WERI-Rb-1 (cell line): ENCODE results near the gene PPP3R1.
A peak's percentile ranks its signal among the peaks of the same experiment; 100 is the strongest.

ENCODE experiments used
- DNase-seq: peaks from one replicate; pipeline ENCODE4 v3.0.0-alpha.2; 2020
- H3K27ac ChIP-seq: fragments of 250-450 bp; sonication (Bioruptor Pico); 2 replicates; pipeline ENCODE4 v1.5.1; 2020; ENCODE audit warnings: mild to moderate bottlenecking, moderate library complexity
- H3K27me3 ChIP-seq: fragments of 250-450 bp; sonication (Bioruptor Pico); 2 replicates; pipeline ENCODE4 v1.5.1; 2021; ENCODE audit warnings: mild to moderate bottlenecking, low read depth, moderate library complexity; ENCODE audit not compliant: insufficient read depth, severe bottlenecking
- H3K36me3 ChIP-seq: fragments of 250-450 bp; sonication (Bioruptor Pico); 2 replicates; pipeline ENCODE4 v1.5.1; 2020; ENCODE audit warnings: mild to moderate bottlenecking, moderate library complexity
- H3K4me3 ChIP-seq: 2 replicates; pipeline ENCODE4 v1.5.1; 2011; ENCODE audit warnings: low read depth, mild to moderate bottlenecking, control low read depth, low read length
- H3K9me3 ChIP-seq: fragments of 250-450 bp; sonication (Bioruptor Pico); 2 replicates; pipeline ENCODE4 v1.5.1; 2021; ENCODE audit warnings: mild to moderate bottlenecking, moderate library complexity; ENCODE audit not compliant: severe bottlenecking
- CTCF ChIP-seq: IDR thresholded peaks from 2 replicates; pipeline ENCODE4 v1.5.1; 2011; ENCODE audit warnings: low read depth, mild to moderate bottlenecking, control low read depth, inconsistent platforms, low read length

The PPP3R1 gene

GRCh38 chr2:68193144-68193543, 59.2 kb downstream of the PPP3R1 start:
- Histone ChIP-seq H3K36me3 (no peaks in the 10 kb centered on the region), H3K9me3 (no peaks in the 10 kb centered on the region), H3K27me3 (no peaks in the 10 kb centered on the region), H3K27ac (no peak overlapping the region), H3K4me3 (no peak overlapping the region)
- TF ChIP-seq CTCF, result no peak
- DNase-seq, result no peak

DNA sequence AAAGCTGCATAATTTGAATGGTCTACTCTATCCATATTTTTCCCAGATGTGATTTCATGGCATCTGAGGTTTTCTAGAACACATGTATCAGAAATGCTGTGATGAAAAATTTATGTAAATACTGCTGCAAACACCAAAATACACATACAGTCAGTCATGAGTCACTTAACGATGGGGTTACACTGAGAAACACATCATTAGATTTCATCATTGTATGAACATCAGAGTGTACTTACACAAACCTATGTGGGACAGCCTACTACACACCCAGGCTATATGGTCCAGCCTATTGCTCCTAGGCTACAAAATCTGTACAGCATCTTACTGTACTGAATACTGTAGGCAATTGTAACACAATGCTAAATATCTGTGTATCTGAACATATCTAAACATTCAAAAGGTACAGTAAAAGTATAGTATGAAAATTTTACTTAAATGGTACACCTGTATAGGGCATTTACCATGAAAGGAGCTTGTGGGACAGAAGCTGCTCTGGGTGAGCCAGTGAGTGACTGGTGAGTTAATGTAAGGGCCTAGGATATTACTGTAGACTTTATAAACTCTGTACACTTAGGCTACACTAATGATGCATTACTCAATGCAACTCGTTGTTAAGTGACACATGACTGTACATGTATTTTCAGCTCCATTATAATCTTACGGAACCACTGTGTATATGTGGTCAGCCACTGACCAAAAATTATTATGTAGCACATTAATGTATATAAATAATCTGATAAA, 61.2 kb downstream of the PPP3R1 start:
- H3K4me3 ChIP-seq, result no peak overlapping the region
- no peak overlapping the region for H3K27ac ChIP-seq
- H3K27me3 ChIP-seq, result no peaks in the 10 kb centered on the region
- no peaks in the 10 kb centered on the region for H3K9me3 ChIP-seq
- no peak for DNase-seq
- H3K36me3 ChIP-seq, result peaks cover 2% of the 10 kb centered on the region; the same call in 1 of the 2 replicates
- no peak for TF ChIP-seq CTCF

GRCh38 chr2:68189991-68190784, 62.1 kb downstream of the PPP3R1 start:
- peaks cover 9% of the 10 kb centered on the region for H3K36me3 ChIP-seq
- no peaks in the 10 kb centered on the region for H3K27me3 ChIP-seq
- no peaks in the 10 kb centered on the region for H3K9me3 ChIP-seq
- no peak for TF ChIP-seq CTCF
- peak; percentile 84 for DNase-seq
- H3K27ac ChIP-seq, result no peak overlapping the region
- H3K4me3 ChIP-seq, result no peak overlapping the region

DNA sequence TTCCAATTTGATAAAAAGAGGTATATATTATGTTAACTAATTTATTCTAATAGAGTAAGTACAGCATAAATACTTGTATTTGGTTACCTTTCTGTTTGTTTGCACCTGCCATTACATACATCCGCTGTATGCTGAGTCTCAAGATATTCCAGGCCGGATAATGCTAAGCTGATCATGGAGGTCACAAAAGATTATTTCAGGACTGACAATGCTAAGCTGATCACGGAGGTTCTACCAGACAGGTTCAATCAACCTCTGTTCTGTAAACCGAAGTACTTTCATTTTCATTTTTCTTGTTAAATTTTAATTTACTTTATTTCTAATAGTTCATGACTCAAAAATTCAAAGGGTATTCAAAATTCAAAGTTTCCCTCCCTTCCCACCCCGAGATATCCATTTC, 63.5 kb downstream of the PPP3R1 start:
- Histone ChIP-seq H3K27me3 (no peaks in the 10 kb centered on the region), H3K9me3 (no peaks in the 10 kb centered on the region), H3K4me3 (peak overlapping the region; percentile 38), H3K36me3 (peaks cover 20% of the 10 kb centered on the region), H3K27ac (no peak overlapping the region)
- TF ChIP-seq CTCF, result no peak
- DNase-seq, result peak; percentile 59

GRCh38 chr2:68187329-68187728, 65.0 kb downstream of the PPP3R1 start:
- H3K9me3 ChIP-seq, result no peaks in the 10 kb centered on the region
- H3K4me3 ChIP-seq, result no peak overlapping the region
- H3K27me3 ChIP-seq, result no peaks in the 10 kb centered on the region
- DNase-seq, result no peak
- TF ChIP-seq CTCF, result no peak
- H3K36me3 ChIP-seq, result peaks cover 31% of the 10 kb centered on the region
- H3K27ac ChIP-seq, result no peak overlapping the region
